DND-41 (cell line): Measurements from ENCODE around the gene JOSD2.

Experiments used
- ATAC-seq: fragments of 200-7000 bp; cut with Tn5 transposase; 3 replicates; pipeline ENCODE4 v1.9.1; 2021; ENCODE audit warnings: low read depth; ENCODE audit not compliant: insufficient read depth
- DNase-seq: peaks from one replicate; pipeline ENCODE4 v3.0.0-alpha.2; 2020
- H2AFZ ChIP-seq: 2 replicates; pipeline ENCODE4 v1.6.0; 2012; ENCODE audit warnings: low read depth, low read length
- H3K27ac ChIP-seq: 2 replicates; pipeline ENCODE4 v1.5.1; 2012; ENCODE audit warnings: low read length, inconsistent platforms
- H3K27me3 ChIP-seq: fragments of 200-600 bp; sonication (generic); 2 replicates; pipeline ENCODE4 v1.6.0; 2012; ENCODE audit warnings: low read length, mild to moderate bottlenecking, inconsistent platforms; ENCODE audit not compliant: insufficient read depth, poor library complexity
- H3K36me3 ChIP-seq: 2 replicates; pipeline ENCODE4 v1.5.1; 2012; ENCODE audit warnings: low read length, inconsistent platforms; ENCODE audit not compliant: insufficient read depth
- H3K4me1 ChIP-seq: 2 replicates; pipeline ENCODE4 v1.5.1; 2012; ENCODE audit warnings: mild to moderate bottlenecking, low read length; ENCODE audit not compliant: insufficient read depth
- H3K4me2 ChIP-seq: 2 replicates; pipeline ENCODE4 v1.6.0; 2012; ENCODE audit warnings: mild to moderate bottlenecking, moderate library complexity, low read length, inconsistent platforms; ENCODE audit not compliant: insufficient read depth
- H3K4me3 ChIP-seq, 2 experiments: fragments of 200-600 bp in 1 of 2; shearing (Covaris generic) in 1 of 2; 2 replicates each; pipeline ENCODE4 v1.5.1; 2012 to 2016; ENCODE audit warnings: inconsistent platforms in 2 of 2, low read length in 2 of 2, mild to moderate bottlenecking in 2 of 2, low read depth in 1 of 2, moderate library complexity in 1 of 2
- H3K79me2 ChIP-seq: 2 replicates; pipeline ENCODE4 v1.6.0; 2012; ENCODE audit warnings: low read length, inconsistent platforms; ENCODE audit not compliant: insufficient read depth
- H3K9ac ChIP-seq: 2 replicates; pipeline ENCODE4 v1.6.0; 2012; ENCODE audit warnings: low read depth, mild to moderate bottlenecking, inconsistent platforms, low read length, moderate library complexity
- H3K9me3 ChIP-seq: 2 replicates; pipeline ENCODE4 v1.5.1; 2012; ENCODE audit warnings: low read length, moderate library complexity, mild to moderate bottlenecking, inconsistent platforms; ENCODE audit not compliant: insufficient read depth, severe bottlenecking
- H4K20me1 ChIP-seq: 2 replicates; pipeline ENCODE4 v1.6.0; 2012; ENCODE audit warnings: low read length; ENCODE audit not compliant: insufficient read depth
- CTCF ChIP-seq: IDR thresholded peaks from 2 replicates; pipeline ENCODE4 v1.5.1; 2012; ENCODE audit warnings: borderline replicate concordance, low read length, moderate library complexity, mild to moderate bottlenecking; ENCODE audit not compliant: poor library complexity, severe bottlenecking; ENCODE audit errors: extremely low read depth
- EZH2 ChIP-seq: IDR thresholded peaks from 3 replicates; pipeline ENCODE4 v1.6.1; 2012; ENCODE audit warnings: borderline replicate concordance, low read depth, mild to moderate bottlenecking, moderate library complexity, low read length, inconsistent platforms; ENCODE audit not compliant: severe bottlenecking

Gene JOSD2

GRCh38 chr19:50515168-50515561 lies 4.2 kb upstream of the JOSD2 start:
- H3K36me3 ChIP-seq = no peaks in the 10 kb centered on the region
- no peak for TF ChIP-seq EZH2
- ATAC-seq = no peak
- peaks cover 6% of the 10 kb centered on the region; the same call in 1 of the 2 replicates for H3K79me2 ChIP-seq
- no peaks in the 10 kb centered on the region for H3K9me3 ChIP-seq
- no peak overlapping the region for H3K9ac ChIP-seq
- H3K4me1 ChIP-seq = peaks cover 18% of the 10 kb centered on the region
- no peaks in the 10 kb centered on the region for H3K27me3 ChIP-seq
- no peaks in the 10 kb centered on the region for H4K20me1 ChIP-seq
- no peak overlapping the region for H2AFZ ChIP-seq
- no peak overlapping the region for H3K4me2 ChIP-seq
- no peak overlapping the region for H3K4me3 ChIP-seq
- no peak for DNase-seq
- no peak overlapping the region for H3K27ac ChIP-seq

GRCh38 chr19:50514346-50515167 lies 3.6 kb upstream of the JOSD2 start:
- no peak overlapping the region for H3K4me2 ChIP-seq
- H3K9ac ChIP-seq = no peak overlapping the region
- peaks cover 6% of the 10 kb centered on the region; the same call in 1 of the 2 replicates for H3K79me2 ChIP-seq
- H2AFZ ChIP-seq = no peak overlapping the region
- TF ChIP-seq CTCF (no peak), EZH2 (no peak)
- H4K20me1 ChIP-seq = no peaks in the 10 kb centered on the region
- H3K4me1 ChIP-seq = peaks cover 21% of the 10 kb centered on the region
- H3K9me3 ChIP-seq = no peaks in the 10 kb centered on the region
- no peaks in the 10 kb centered on the region for H3K27me3 ChIP-seq
- peak; percentile 22 for DNase-seq
- H3K36me3 ChIP-seq = no peaks in the 10 kb centered on the region
- H3K27ac ChIP-seq = no peak overlapping the region
- no peak overlapping the region for H3K4me3 ChIP-seq
- ATAC-seq = no peak

DNA sequence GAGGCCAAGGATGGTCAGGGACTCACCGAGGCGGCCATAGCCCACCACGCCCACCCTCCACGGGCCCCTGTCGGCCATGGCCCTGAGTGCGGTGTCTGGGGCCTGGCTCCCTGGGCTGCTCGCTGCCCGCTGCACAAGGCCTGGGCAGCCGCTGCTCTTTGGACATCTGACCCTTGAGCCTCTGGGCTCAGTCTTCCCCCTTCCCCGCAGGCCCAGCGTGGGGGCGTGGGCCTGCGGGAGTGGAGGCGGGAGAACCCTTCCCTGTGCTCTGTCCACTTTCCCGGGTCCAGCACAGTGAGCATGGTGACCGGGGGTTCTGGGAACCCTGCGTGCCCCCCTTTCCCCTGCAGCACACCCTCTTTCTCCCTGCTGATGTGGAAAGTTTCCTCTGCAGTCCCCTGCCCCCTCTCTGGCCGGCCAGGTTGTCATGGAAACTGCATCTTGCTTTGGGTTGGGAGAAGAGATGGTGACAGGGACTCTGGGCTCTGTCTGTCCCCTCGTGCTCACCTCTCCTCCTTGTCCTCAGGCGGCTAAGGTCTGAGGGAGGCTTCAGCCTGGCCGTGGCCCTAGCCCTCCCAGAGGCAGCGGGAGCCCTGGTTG lies 2.9 kb upstream of the JOSD2 start, which contains the start of gene ASPDH:
Gene ASPDH, minus strand, starts transcription at position 168 of the 600 bp plus-strand sequence. Its CDS starts 90 bp downstream, at position 78.
- H2AFZ ChIP-seq = no peak within 1 kb of the TSS
- H3K27me3 ChIP-seq = no peaks in the 10 kb centered on the region
- H3K27ac ChIP-seq = no peak within 1 kb of the TSS
- H3K79me2 ChIP-seq = peaks cover 6% of the 10 kb centered on the region; the same call in 1 of the 2 replicates
- H3K9me3 ChIP-seq = no peaks in the 10 kb centered on the region
- no peak within 1 kb of the TSS for H3K4me3 ChIP-seq
- ATAC-seq (no peak), DNase-seq (no peak)
- no peaks in the 10 kb centered on the region for H4K20me1 ChIP-seq
- no peak within 1 kb of the TSS for H3K9ac ChIP-seq
- no peak for TF ChIP-seq CTCF
- no peak for TF ChIP-seq EZH2
- no peaks in the 10 kb centered on the region for H3K36me3 ChIP-seq
- peaks cover 21% of the 10 kb centered on the region for H3K4me1 ChIP-seq
- no peak within 1 kb of the TSS for H3K4me2 ChIP-seq
